UCSD-AML1 (cell line): ENCODE data around the gene PI16.
A peak's percentile ranks its signal among the peaks of the same experiment; 100 is the strongest.
"Not testable (repeated sequence)": the region's sequence is repeated elsewhere in the genome, so short reads cannot be mapped to it uniquely, and the experiment has no call there.

ENCODE experiments used
- DNase-seq: peaks from one replicate; lab custom pipeline; 2025; ENCODE audit not compliant: unreplicated experiment; lab: John Stamatoyannopoulos, UW

The PI16 gene

GRCh38 chr6:36973647-36974046 lies 19.1 kb downstream of the PI16 start:
- no peak for DNase-seq

- DNase-seq, result no peak
Observed at GRCh38 chr6:36975231-36976006, 20.9 kb downstream of the PI16 start.

GRCh38 chr6:36976007-36976264 lies 21.4 kb downstream of the PI16 start:
- no peak for DNase-seq

- no peak for DNase-seq
Observed at GRCh38 chr6:36976509-36976908, 22.0 kb downstream of the PI16 start.

DNA sequence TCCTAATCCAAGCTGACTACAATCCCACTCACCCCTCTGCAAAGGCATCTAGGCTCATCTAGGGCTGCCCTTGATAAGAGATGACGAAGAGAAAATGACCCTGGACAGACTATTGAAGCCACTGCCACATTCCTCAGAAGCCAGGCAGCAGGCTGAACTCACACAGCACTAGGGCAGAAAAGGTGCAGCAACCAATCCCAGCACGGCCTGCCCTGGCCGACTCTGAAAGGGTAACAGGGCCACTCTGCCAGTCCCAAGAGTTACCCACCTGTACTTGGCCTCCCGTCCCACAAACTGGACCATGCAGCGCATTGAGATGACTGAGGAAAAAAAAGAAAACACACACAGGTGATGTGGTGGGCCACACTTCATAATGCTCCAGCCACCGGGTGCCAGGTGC lies 22.4 kb downstream of the PI16 start:
- no peak for DNase-seq

DNA sequence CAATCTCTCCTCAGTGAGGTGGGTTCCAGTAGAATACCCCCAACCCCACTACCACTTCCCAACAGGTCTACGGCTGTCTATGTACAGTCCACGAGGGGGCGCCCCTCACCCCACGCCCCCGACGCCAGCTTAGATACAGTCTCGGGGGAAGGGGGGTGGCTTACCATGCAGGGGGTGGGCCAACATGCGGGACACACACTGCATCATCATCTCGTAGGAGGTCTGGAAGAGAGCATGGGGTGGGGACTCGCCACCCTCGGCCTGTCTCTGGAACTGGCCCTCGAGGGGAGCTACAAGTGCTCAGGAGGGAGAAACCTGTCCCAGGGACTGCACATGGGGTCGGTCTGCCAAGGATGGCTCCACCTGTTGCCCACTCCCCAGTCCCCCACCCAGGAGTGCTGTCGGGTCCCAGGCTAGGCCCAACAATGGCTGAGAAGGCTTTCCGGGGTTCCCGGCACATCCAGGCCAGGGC lies 23.0 kb downstream of the PI16 start:
- no peak for DNase-seq

DNA sequence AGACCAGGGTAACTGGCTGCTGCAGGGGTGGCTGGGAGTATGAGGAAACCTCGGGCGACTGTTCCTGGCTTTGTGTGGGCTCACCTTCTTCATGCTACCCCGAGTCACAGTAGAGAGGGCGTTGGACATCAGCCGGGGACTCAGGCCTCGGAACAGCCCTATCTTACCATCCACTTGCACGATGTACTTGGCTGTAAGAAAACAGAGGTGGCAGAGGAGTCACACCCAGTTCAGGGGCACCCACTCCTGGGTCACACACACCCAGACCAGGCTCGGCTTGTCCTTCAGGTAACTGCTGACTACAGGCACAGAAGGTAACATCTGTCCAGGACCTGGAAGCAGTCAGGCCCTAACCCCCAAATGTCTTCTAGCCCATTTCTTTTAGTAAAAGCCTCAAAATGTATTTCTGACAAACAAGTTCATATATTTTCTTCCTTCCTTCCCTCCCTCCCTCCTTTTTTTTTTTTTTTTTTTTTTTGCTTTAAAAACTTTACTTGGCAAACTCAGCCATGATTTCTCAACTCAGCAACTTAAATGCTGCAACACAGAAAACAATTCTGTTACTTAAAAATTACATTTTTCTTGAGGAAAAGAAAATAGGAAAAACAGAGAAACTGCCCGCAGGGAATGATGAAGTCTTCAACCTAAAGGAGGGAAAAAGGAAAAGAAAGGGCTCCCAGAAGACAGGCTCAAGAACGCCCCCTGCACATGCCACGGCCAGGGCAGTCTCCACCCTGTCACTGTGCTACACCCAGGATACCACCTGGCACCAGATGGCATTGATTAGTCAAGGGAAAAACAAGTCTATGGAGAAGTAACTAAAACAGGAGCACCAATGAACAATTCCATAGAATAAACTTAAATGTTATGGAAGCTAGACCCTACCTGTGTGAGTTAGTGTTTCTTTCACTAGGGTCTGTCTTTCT lies 24.1 kb downstream of the PI16 start:
- no peak for DNase-seq

DNA sequence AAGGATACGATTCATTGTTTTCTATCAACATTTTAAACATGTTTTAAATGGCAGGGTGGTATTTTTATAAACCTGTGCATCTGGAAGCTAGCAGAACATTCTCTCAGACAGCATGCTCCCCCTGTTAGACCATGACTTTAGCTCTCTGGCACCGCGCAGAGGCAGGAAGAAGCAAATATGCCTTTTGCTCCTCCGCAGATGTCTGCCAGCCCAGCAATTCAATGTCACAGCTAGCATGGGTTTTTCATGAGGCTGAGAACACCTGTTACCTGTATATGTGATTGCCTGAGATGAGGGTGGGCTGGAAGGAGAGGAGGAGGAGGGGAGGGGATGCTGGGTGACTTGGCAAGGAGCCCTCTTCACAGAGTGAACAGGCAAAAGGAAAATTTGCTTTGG lies 24.8 kb downstream of the PI16 start:
- DNase-seq, result no peak

DNA sequence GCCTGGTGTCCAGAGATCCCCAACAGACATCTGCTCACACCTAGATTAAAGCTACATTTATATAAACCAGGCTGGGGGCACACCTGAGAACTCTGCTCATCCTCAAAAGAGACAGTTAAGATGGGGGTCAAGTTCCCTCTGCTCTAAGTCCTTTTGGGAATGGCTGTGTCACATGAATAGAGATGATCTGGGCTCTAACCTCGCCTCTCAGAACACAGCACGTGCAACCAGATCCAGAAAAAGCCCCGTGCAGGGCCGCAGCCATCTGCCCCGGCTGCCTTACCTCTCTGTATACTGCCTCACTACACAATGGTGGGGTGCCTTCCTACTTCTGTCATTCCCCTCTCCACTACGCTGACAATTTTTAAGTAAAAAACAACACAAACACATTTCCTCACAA lies 25.6 kb downstream of the PI16 start:
- DNase-seq, result no peak

GRCh38 chr6:36980876-36981619 lies 26.5 kb downstream of the PI16 start:
- DNase-seq, result no peak

DNA sequence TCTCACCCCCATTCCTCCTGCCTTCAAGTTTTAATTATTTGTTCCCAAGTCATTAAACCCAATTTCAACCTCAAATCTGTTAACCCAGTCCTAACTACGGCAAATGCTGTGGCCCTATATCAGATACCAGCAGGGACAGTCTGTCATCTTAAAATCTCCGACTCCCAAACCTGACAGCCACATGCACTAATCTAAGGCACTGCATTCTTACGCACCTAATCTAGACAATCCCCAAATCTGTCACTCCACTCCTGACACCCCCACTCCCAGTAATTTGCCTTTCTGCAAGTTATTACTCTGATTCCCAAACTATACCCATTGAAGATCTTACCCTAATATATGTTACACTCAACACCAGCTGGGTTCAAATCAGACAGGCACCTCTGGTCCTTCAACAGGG lies 29.0 kb downstream of the PI16 start:
- no peak for DNase-seq

DNA sequence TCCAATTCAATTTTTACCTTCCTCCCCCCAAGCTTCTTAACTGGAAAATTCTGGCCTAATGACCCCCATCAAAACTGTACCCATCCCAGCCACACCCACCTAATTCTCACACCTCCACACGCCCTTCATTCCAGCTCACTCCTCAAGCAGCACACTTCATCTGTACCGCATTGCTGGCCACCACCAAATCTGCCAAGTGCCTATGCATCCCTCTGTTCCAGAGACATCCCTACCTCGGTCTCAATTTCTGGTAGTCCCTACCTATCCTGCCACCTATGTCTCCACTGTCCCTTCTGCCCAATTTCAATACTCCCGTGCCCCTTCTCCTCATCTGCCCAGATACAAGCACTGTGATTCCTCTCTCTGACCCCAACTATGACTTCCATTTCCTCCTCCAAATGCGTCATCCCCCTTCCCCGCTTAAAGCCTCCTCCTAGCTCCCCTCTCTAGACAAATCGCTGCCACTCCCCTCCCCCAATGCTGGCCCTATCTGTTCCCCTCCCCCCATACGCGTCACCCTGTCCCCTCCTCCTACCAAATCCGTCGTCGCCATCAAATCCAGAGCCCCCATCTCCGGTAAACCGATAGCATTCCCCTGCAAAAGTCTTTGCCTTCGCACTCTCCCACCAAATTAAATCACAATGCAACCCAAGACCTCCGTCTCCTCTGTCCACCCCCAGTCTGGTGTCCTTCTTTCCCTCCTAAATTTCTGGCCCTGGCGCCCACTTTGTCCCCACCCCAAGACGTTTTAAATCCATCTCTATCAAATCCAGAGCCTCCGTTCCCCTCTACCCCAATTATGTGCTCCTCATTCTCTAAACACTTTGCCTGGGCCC lies 30.3 kb downstream of the PI16 start:
- DNase-seq, result no peak

GRCh38 chr6:36985417-36985807 lies 30.9 kb downstream of the PI16 start:
- DNase-seq, result no peak

- DNase-seq, result peak; percentile 94
Observed at GRCh38 chr6:36985808-36986703, 31.5 kb downstream of the PI16 start, which contains the start of gene MTCH1. MTCH1 (minus strand) TSS chr6:36986196; CDS start chr6:36986173, 23 bp downstream.

DNA sequence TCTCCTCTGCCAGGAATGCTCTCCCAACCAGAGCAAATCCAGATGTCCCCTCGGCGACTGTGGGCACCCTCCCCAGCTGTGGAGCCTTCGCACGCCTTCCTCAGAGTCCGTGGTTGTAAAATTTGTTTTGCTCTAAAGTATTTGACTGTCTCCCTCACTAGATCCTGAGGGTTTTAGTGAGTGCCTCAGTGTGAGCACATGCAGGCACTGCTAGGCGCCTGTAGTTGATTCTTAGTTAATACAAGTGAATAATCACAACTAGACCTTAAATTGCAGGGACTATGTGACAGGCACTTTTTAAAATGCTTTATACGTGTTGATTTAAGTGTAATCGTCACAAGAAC lies 32.1 kb downstream of the PI16 start:
- DNase-seq, result no peak

DNA sequence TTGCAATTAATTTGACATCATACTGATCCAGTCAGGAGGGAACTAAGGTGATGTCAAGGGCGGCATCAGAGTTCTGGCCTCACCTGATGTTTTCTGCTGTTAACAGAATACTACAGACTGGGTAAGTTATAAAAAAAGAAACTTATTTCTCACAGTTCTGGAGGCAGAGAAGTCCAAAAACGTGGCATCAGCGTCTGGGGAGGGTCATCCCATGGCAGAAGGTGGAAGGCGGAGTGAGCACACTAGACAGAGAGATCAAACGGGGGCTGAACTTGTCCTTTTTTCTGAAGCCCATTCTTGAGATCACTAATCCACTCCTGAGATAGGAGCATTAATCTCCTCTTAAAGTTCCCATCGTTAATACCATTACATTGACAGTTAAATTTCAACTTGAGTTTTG lies 34.7 kb downstream of the PI16 start:
- DNase-seq, result no peak

DNA sequence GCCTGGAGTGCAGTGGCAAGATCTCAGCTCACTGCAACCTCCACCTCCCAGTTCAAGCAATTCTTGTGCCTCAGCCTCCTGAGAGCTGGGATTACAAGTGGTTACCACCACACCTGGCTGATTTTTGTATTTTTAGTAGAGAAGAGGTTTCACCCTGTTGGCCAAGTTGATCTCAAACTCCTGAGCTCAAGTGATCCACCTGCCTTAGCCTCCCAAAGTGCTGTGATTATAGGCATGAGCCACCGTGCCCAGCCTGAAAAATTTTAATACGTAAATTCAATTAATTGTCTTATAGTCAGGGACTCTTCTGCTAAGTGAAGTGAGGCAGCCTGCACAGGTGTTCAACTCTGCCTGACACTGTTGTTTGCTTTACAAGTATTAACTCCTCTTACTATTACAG lies 35.9 kb downstream of the PI16 start:
- not testable (repeated sequence) for DNase-seq

GRCh38 chr6:36997811-36998722 lies 43.5 kb downstream of the PI16 start:
- DNase-seq, result no peak

DNA sequence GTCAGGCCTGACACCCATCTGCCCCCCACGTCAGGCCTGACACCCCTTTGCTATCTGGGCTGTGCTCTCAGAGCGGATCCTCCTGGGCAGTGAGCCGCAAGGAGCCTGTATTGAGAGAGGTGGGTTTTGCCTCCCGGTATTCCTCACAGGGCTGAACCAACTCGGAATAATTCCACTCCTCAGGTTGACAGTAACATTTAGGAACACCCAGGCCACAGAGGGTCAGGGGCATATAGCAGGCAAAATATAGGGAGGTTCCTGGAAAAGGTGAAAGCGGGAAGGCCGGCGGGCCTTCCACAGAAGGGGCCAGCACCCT lies 44.1 kb downstream of the PI16 start:
- DNase-seq, result no peak
